Endothelial cell of umbilical vein (primary cell): Measurements from ENCODE around the gene C1QTNF8. TPM values are rescaled to one million over a fixed set of nuclear protein-coding genes. Genes with fewer than 3 reads are reported as not detected.

Source experiments
- BruUV-seq: library from RNA; stranded (reverse); fragments of 400-500 nt; replicated peaks from 2 replicates; lab custom pipeline; 2021; lab: Mats Ljungman, UMichigan
- CTCF ChIA-PET: fragments of 300-600, 350-600 bp; sonication (Branson Sonifier 250); formaldehyde crosslinking; loops from one replicate; lab custom pipeline; 2021; ENCODE audit warnings: antibody characterized with exemption, inconsistent platforms; lab: Charles Lee
- POLR2A ChIA-PET: fragments of 300-600, 350-600 bp; sonication (Branson Sonifier 250); formaldehyde crosslinking; loops from one replicate; lab custom pipeline; 2021; ENCODE audit warnings: antibody characterized with exemption, inconsistent platforms; lab: Charles Lee
- DNase-seq: peaks from one replicate; pipeline ENCODE4 v3.0.0-alpha.2; 2011; ENCODE audit warnings: low read depth, low spot score
- FAIRE-seq: peaks from 2 replicates; lab custom pipeline; 2011; peaks lifted over from hg19 to GRCh38; lab: Jason Lieb, UNC
- H2AFZ ChIP-seq: 2 replicates; pipeline ENCODE4 v1.6.0; 2012; ENCODE audit warnings: low read depth, low read length, control low read depth, inconsistent platforms
- H3K27ac ChIP-seq: 2 replicates; pipeline ENCODE4 v1.5.1; 2011; ENCODE audit warnings: low read depth, mild to moderate bottlenecking, control low read depth, low read length, moderate library complexity; ENCODE audit not compliant: insufficient read depth
- H3K27me3 ChIP-seq, 2 experiments: 2 replicates each; pipeline versions ENCODE4 v1.6.0 to v1.6.1; 2011; ENCODE audit warnings: low read length in 2 of 2, mixed read lengths in 1 of 2; ENCODE audit not compliant: control insufficient read depth in 2 of 2, insufficient read depth in 2 of 2
- H3K36me3 ChIP-seq, 2 experiments: 2 replicates in 1 of 2; 3 replicates in 1 of 2; pipeline ENCODE4 v1.5.1; 2011; ENCODE audit warnings: low read length in 2 of 2, mild to moderate bottlenecking in 1 of 2, moderate library complexity in 1 of 2; ENCODE audit not compliant: control insufficient read depth in 2 of 2, insufficient read depth in 2 of 2; ENCODE audit errors: extremely low read depth in 1 of 2
- H3K4me1 ChIP-seq: 3 replicates; pipeline ENCODE4 v1.5.1; 2011; ENCODE audit warnings: mild to moderate bottlenecking, low read length; ENCODE audit not compliant: control insufficient read depth, insufficient read depth; ENCODE audit errors: extremely low read depth
- H3K4me2 ChIP-seq: 2 replicates; pipeline ENCODE4 v1.6.1; 2011; ENCODE audit warnings: low read length, control low read depth, mixed read lengths; ENCODE audit not compliant: insufficient read depth
- H3K4me3 ChIP-seq, 3 experiments: fragments of 200-600 bp in 1 of 3; sonication (generic), shearing (Covaris generic) in 1 of 3; replicated peaks in 1 of 3; 2 replicates each; pipeline ENCODE4 v1.5.1; 2011 to 2016; ENCODE audit warnings: control low read depth in 3 of 3, low read length in 3 of 3, mild to moderate bottlenecking in 2 of 3, inconsistent platforms in 1 of 3, low read depth in 1 of 3, moderate library complexity in 1 of 3; ENCODE audit not compliant: insufficient read depth in 1 of 3
- H3K79me2 ChIP-seq: 2 replicates; pipeline ENCODE4 v1.6.0; 2012; ENCODE audit warnings: low read length, inconsistent platforms; ENCODE audit not compliant: control insufficient read depth, insufficient read depth
- H3K9ac ChIP-seq: replicated peaks from 2 replicates; pipeline ENCODE3; 2011; ENCODE audit warnings: low read length, control low read depth; ENCODE audit not compliant: insufficient read depth; ENCODE audit errors: extremely low read depth
- H3K9me1 ChIP-seq: replicated peaks from 3 replicates; pipeline ENCODE4 v1.6.0; 2011; ENCODE audit warnings: mild to moderate bottlenecking, low read length; ENCODE audit not compliant: control insufficient read depth, insufficient read depth; ENCODE audit errors: extremely low read depth
- H3K9me3 ChIP-seq: replicated peaks from 2 replicates; pipeline ENCODE4 v1.5.1; 2012; ENCODE audit warnings: low read length, inconsistent platforms; ENCODE audit not compliant: control insufficient read depth, insufficient read depth
- H4K20me1 ChIP-seq: replicated peaks from 2 replicates; pipeline ENCODE3; 2011; ENCODE audit warnings: mild to moderate bottlenecking, low read length; ENCODE audit not compliant: control insufficient read depth, insufficient read depth; ENCODE audit errors: extremely low read depth
- CTCF ChIP-seq, 2 donors: IDR thresholded peaks; 1 replicate in 1 of 2; 2 replicates in 1 of 2; pipeline ENCODE4 v1.5.1; 2011; ENCODE audit warnings: low read length in 2 of 2, mild to moderate bottlenecking in 2 of 2, moderate library complexity in 2 of 2, control low read depth in 1 of 2, inconsistent platforms in 1 of 2, low read depth in 1 of 2; ENCODE audit not compliant: insufficient read depth in 1 of 2; ENCODE audit errors: extremely low read depth in 1 of 2
- EZH2 ChIP-seq: IDR thresholded peaks from 2 replicates; pipeline ENCODE4 v1.6.1; 2012; ENCODE audit warnings: borderline replicate concordance, low read depth, mild to moderate bottlenecking, moderate library complexity, low read length, inconsistent platforms; ENCODE audit not compliant: severe bottlenecking
- FOS ChIP-seq: IDR thresholded peaks from 2 replicates; pipeline ENCODE4 v1.6.1; 2011; ENCODE audit warnings: mild to moderate bottlenecking, low read length, moderate library complexity, borderline replicate concordance; ENCODE audit not compliant: insufficient read depth
- GATA2 ChIP-seq: IDR thresholded peaks from 2 replicates; pipeline ENCODE4 v1.7.0; 2011; ENCODE audit warnings: low read depth, mild to moderate bottlenecking, moderate library complexity, mixed read lengths, low read length; ENCODE audit not compliant: insufficient read length, insufficient read depth
- JUN ChIP-seq: IDR thresholded peaks from 2 replicates; pipeline ENCODE4 v1.6.1; 2011; ENCODE audit warnings: borderline replicate concordance, low read depth; ENCODE audit not compliant: insufficient read length, insufficient read depth
- MYC ChIP-seq: IDR thresholded peaks from one replicate; pipeline ENCODE4 v1.6.1; 2011; ENCODE audit warnings: mild to moderate bottlenecking, low read depth, low read length
- POLR2A ChIP-seq: IDR thresholded peaks from 2 replicates; pipeline ENCODE4 v1.6.1; 2012; ENCODE audit warnings: low read depth, mild to moderate bottlenecking, control low read depth, low read length
- POLR2AphosphoS5 ChIP-seq: IDR thresholded peaks from 2 replicates; pipeline ENCODE4 v1.6.1; 2012; ENCODE audit warnings: low read depth, mild to moderate bottlenecking, control low read depth, low read length, moderate library complexity; ENCODE audit not compliant: insufficient read depth
- dilution Hi-C: fragments of 300-500 bp; cut with MboI; formaldehyde crosslinking; loops from one replicate; pipeline ENCODE4 v1.15.0; 2019; ENCODE audit warnings: low sequenced_read_pairs; ENCODE audit not compliant: extremely low pct_ligation_motif_present
- intact Hi-C: fragments of 100-400 bp; cut with micrococcal nuclease; formaldehyde crosslinking; loops from one replicate; pipeline ENCODE4 v1.10.0; 2022
- polyA plus RNA-seq, 4 experiments: library from polyadenylated mRNA; depleted of rRNA in 3 of 4; stranded (reverse) in 3 of 4; unstranded in 1 of 4; fragments of >200 nt; gene quantifications; 2 replicates each; pipeline versions ENCODE4 v1.2.1 to v1.2.3, GENCODE V29; 2011 to 2012; ENCODE audit warnings: missing spikeins in 1 of 4
- total RNA-seq: library from RNA; stranded (reverse); gene quantifications from 2 replicates; pipeline ENCODE4 v1.2.3, GENCODE V29; 2021
- TF ChIP-seq, protein P1 (sequence below): IDR thresholded peaks from 2 replicates; pipeline ENCODE4 v1.6.1; 2011; ENCODE audit not compliant: insufficient read depth, insufficient read length

The C1QTNF8 gene
- total and polyA plus RNA-seq, 2 donors (not counting 3 experiments of a cell fraction or from before 2014, with no cell fraction given), result not detected

GRCh38 chr16:1053700-1054368 lies 42.2 kb downstream of the C1QTNF8 start:
- POLR2A ChIA-PET, result no interaction called here
- CTCF ChIA-PET, result interaction anchor here (0.8 kb wide), 1 partner anchor 242 kb away, joined by 3 read pairs; no protein-coding TSS in a partner anchor
- Histone ChIP-seq H2AFZ (no peak overlapping the region), H3K9me1 (no peaks in the 10 kb centered on the region), H3K4me2 (no peak overlapping the region), H3K9me3 (no peaks in the 10 kb centered on the region), H4K20me1 (no peaks in the 10 kb centered on the region), H3K36me3 (no peaks in the 10 kb centered on the region), H3K4me1 (no peaks in the 10 kb centered on the region), H3K79me2 (no peaks in the 10 kb centered on the region), H3K27me3 (no peaks in the 10 kb centered on the region), H3K9ac (no peak overlapping the region), H3K4me3 (no peak overlapping the region), H3K27ac (no peak overlapping the region)
- FAIRE-seq (no peak), DNase-seq (no peak)
- no peak for TF ChIP-seq EZH2
- no peak for TF ChIP-seq FOS
- TF ChIP-seq GATA2, result no peak
- TF ChIP-seq, protein P1, sequence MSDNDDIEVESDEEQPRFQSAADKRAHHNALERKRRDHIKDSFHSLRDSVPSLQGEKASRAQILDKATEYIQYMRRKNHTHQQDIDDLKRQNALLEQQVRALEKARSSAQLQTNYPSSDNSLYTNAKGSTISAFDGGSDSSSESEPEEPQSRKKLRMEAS, result no peak
- no peak for TF ChIP-seq JUN
- no peak for TF ChIP-seq CTCF (IDR thresholded peaks at IDR 0.05; ENCODE audit: extremely low read depth in 1 of 2, insufficient read depth in 1 of 2, low read depth in 1 of 2, low read length in 2 of 2)
- TF ChIP-seq POLR2AphosphoS5, result no peak
- TF ChIP-seq POLR2A, result no peak
- no peak for TF ChIP-seq MYC
- no TSS peak for BruUV-seq
- intact Hi-C loops, result loop anchor here (2.0 kb wide), 1 partner anchor 341 kb away; no protein-coding TSS in a partner anchor
- dilution Hi-C loops, result no loop called here
